Heart left ventricle (tissue), 16 donors: Measurements from ENCODE around the gene PDE6B. TPM values are rescaled to one million over a fixed set of nuclear protein-coding genes. Genes with fewer than 3 reads are reported as not detected.

Experiments
- ATAC-seq, 4 donors: fragments of 200-7000 bp; cut with Tn5 transposase; one replicate each; pipeline ENCODE4 v1.9.1; 2020 to 2022; ENCODE audit warnings: moderate library complexity in 4 of 4, mild to moderate bottlenecking in 3 of 4, moderate number of reproducible peaks in 1 of 4
- DNase-seq, 5 donors: peaks; one replicate each; pipeline ENCODE4 v3.0.0-alpha.2; 2020
- H3K27ac ChIP-seq, 12 donors: fragments of 200-600 bp; sonication (generic) in 4 of 12; one replicate each; pipeline versions ENCODE4 v1.5.0 to v1.8.0; 2016 to 2022; ENCODE audit warnings: mild to moderate bottlenecking in 2 of 12
- H3K27me3 ChIP-seq, 9 donors: fragments of 200-600 bp; sonication (generic) in 2 of 9; one replicate each; pipeline versions ENCODE4 v1.5.1 to v1.8.0; 2016 to 2022; ENCODE audit warnings: mild to moderate bottlenecking in 3 of 9
- H3K36me3 ChIP-seq, 9 donors: fragments of 200-600 bp; sonication (generic) in 2 of 9; one replicate each; pipeline versions ENCODE4 v1.5.0 to v1.8.0; 2018 to 2022; ENCODE audit warnings: mild to moderate bottlenecking in 2 of 9
- H3K4me1 ChIP-seq, 12 donors: fragments of 200-600 bp; sonication (generic) in 4 of 12; one replicate each; pipeline versions ENCODE4 v1.5.0 to v1.8.0; 2016 to 2022; ENCODE audit warnings: mild to moderate bottlenecking in 3 of 12
- H3K4me3 ChIP-seq, 12 donors: fragments of 200-600 bp; sonication (generic) in 4 of 12; one replicate each; pipeline versions ENCODE4 v1.5.0 to v1.8.0; 2017 to 2022; ENCODE audit warnings: mild to moderate bottlenecking in 9 of 12, moderate library complexity in 4 of 12
- H3K9me3 ChIP-seq, 12 donors: fragments of 200-600 bp; sonication (generic) in 4 of 12; one replicate each; pipeline versions ENCODE4 v1.5.0 to v1.8.0; 2016 to 2022; ENCODE audit warnings: mild to moderate bottlenecking in 1 of 12
- CTCF ChIP-seq, 12 donors: fragments of 200-600 bp; sonication (generic) in 4 of 12; IDR thresholded peaks; one replicate each; pipeline versions ENCODE4 v1.5.0 to v1.8.0; 2018 to 2022; ENCODE audit warnings: antibody characterized with exemption in 12 of 12, mild to moderate bottlenecking in 5 of 12
- POLR2A ChIP-seq, 2 donors: fragments of 450-650 bp; IDR thresholded peaks; one replicate each; pipeline ENCODE4 v1.6.1; 2017; ENCODE audit warnings: antibody characterized with exemption in 2 of 2, mild to moderate bottlenecking in 2 of 2, moderate library complexity in 2 of 2
- WGBS, 4 donors: extraction: QIAGEN DNeasy Blood & Tissue Kit in 2 of 4; methylation state at CpG; one replicate each; pipeline versions ENCODE4 v1.1.5 to v1.1.7; 2013 to 2018; 5-methylcytosine and 5-hydroxymethylcytosine counted together
- intact Hi-C, 10 donors: fragments of 100-400 bp; cut with DNase I; formaldehyde crosslinking; loops; one replicate each; pipeline versions ENCODE4 v1.11.1 to v1.14.2; 2022
- polyA plus RNA-seq, 2 donors: library from polyadenylated mRNA; stranded (reverse); fragments of 200-250 nt; gene quantifications; one replicate each; pipeline ENCODE4 v1.2.3, GENCODE V29; 2013
- total RNA-seq, 9 donors: library from RNA; depleted of rRNA in 2 of 9; stranded (reverse); fragments of >200 nt in 2 of 9; fragmentation: NEBNext Ultra II Directional in 3 of 9; extraction: Animal tissue kit (Norgen Biotek cat#: 25700) in 3 of 9; gene quantifications; one replicate each; pipeline versions ENCODE4 v1.1.0 to v1.2.4, GENCODE V29; 2016 to 2023
- donor health status: ischemic (EF 13 %, LVEDD 7.1; RV severe dilation, severe dysfunction).
- donor health status: healthy with polysubstance abuse.
- donor health status: DM: no; HTN: yes; CAD: no.
- donor health status: DM: no; HTN: no; CAD: no.
- donor health status: ischemic (EF 25% LVEDD 6.9; RV normal size, moderate dysfunction).
- donor health status: ischemic (EF 25% LVEDD 5.7; RV mildly dilated, moderate dysfunction).
- donor health status: healthy.
- donor health status: DM: yes; HTN: yes; CAD: no.
- donor health status: ischemic (EF 35%, LVEDD 5.7; RV mildly dilated, moderate dysfunction).
- donor health status: nonischemic (EF 11% LVEDD 7.7; RV severe dilation, severe dysfunction).
- donor health status: DM: yes; HTN: yes; CAD: no.
- donor health status: PGD.
- donor health status: ischemic (EF 29% LVEDD 5.4; RV normal size, mild dysfunction).
- donor health status: nonischemic (EF 23%, LVEDD 6.1; RV moderate dilation, normal function).

Gene PDE6B
- total and polyA plus RNA-seq, 11 donors, result 0.61 to 8.4 (median 3.5) TPM

GRCh38 chr4:681736-682451 lies 56.5 kb downstream of the PDE6B start:
- no peaks in the 10 kb centered on the region for H3K36me3 ChIP-seq
- ATAC-seq (no peak), DNase-seq (peak in 2 of 5 donors; percentile 37 to 75)
- H3K9me3 ChIP-seq, result no peaks in the 10 kb centered on the region
- H3K27me3 ChIP-seq, result no peaks in the 10 kb centered on the region
- peak overlapping the region in 1 of 12 donors; percentile 67 for H3K4me3 ChIP-seq
- no peak for TF ChIP-seq POLR2A (IDR thresholded peaks at IDR 0.05)
- no peak for TF ChIP-seq CTCF (IDR thresholded peaks at IDR 0.05)
- 76 to 87% (median 85%) methylated on average over 27 to 58 of the region's 58 CpGs for WGBS, 4 donors
- H3K4me1 ChIP-seq, result peaks cover 6 to 36% (median 25%) of the 10 kb centered on the region in 12 donors
- intact Hi-C loops, result no loop called here
- H3K27ac ChIP-seq, result no peak overlapping the region

GRCh38 chr4:682490-683172 lies 57.3 kb downstream of the PDE6B start:
- intact Hi-C loops, result no loop called here
- TF ChIP-seq CTCF (IDR thresholded peaks at IDR 0.05) (no peak), POLR2A (IDR thresholded peaks at IDR 0.05) (no peak)
- DNase-seq (peak in 3 of 5 donors; percentile 34 to 61 (median 41)), ATAC-seq (no peak)
- Histone ChIP-seq H3K9me3 (no peaks in the 10 kb centered on the region), H3K4me1 (peaks cover 6 to 44% (median 32%) of the 10 kb centered on the region in 12 donors), H3K27ac (no peak overlapping the region), H3K36me3 (no peaks in the 10 kb centered on the region), H3K4me3 (no peak overlapping the region), H3K27me3 (no peaks in the 10 kb centered on the region)
- 94 to 97% (median 95%) methylated on average over 6 to 23 of the region's 23 CpGs for WGBS, 4 donors

GRCh38 chr4:683247-683897 lies 58.0 kb downstream of the PDE6B start:
- Histone ChIP-seq H3K4me3 (no peak overlapping the region), H3K36me3 (no peaks in the 10 kb centered on the region), H3K4me1 (peaks cover 6 to 51% (median 39%) of the 10 kb centered on the region in 12 donors), H3K27ac (peak overlapping the region in 1 of 12 donors; percentile 57), H3K9me3 (no peaks in the 10 kb centered on the region), H3K27me3 (no peaks in the 10 kb centered on the region)
- ATAC-seq (no peak), DNase-seq (peak in 2 of 5 donors; percentile 30 to 55)
- 80 to 90% (median 84%) methylated on average over 12 to 25 of the region's 25 CpGs for WGBS, 4 donors
- TF ChIP-seq CTCF (IDR thresholded peaks at IDR 0.05) (no peak), POLR2A (IDR thresholded peaks at IDR 0.05) (no peak)
- intact Hi-C loops, result no loop called here
